NOMO-1 (cell line): Measurements from ENCODE around the gene UTF1.

Experiments
- DNase-seq, 2 experiments: peaks; one replicate each; lab custom pipeline; 2025; ENCODE audit not compliant: unreplicated experiment in 2 of 2; lab: John Stamatoyannopoulos, UW

Gene UTF1

GRCh38 chr10:133225707-133226191 is 4.3 kb upstream of the UTF1 start:
- no peak for DNase-seq

GRCh38 chr10:133226251-133226808 is 3.7 kb upstream of the UTF1 start:
- DNase-seq, result no peak

GRCh38 chr10:133227256-133227655 is 2.8 kb upstream of the UTF1 start:
- no peak for DNase-seq

- no peak for DNase-seq
These were observed 563 bp upstream of the UTF1 start for GRCh38 chr10:133229265-133230043.

- DNase-seq, result peak; percentile 68 to 82
These were observed 574 bp downstream of the UTF1 start for GRCh38 chr10:133230387-133231195.

GRCh38 chr10:133231244-133231945 is 1.4 kb downstream of the UTF1 start:
- no peak for DNase-seq

- DNase-seq, result no peak
These were observed 2.0 kb downstream of the UTF1 start for GRCh38 chr10:133231946-133232574.

GRCh38 chr10:133234796-133235195 is 4.8 kb downstream of the UTF1 start:
- peak in 1 of 2 experiments; percentile 44 for DNase-seq

GRCh38 chr10:133235265-133235855 is 5.3 kb downstream of the UTF1 start:
- peak in 1 of 2 experiments; percentile 11 for DNase-seq

GRCh38 chr10:133235932-133236331 is 5.9 kb downstream of the UTF1 start:
- DNase-seq, result peak in 1 of 2 experiments; percentile 13

- DNase-seq, result no peak
These were observed 6.6 kb downstream of the UTF1 start for GRCh38 chr10:133236401-133237240.

GRCh38 chr10:133237241-133237587 is 7.2 kb downstream of the UTF1 start:
- no peak for DNase-seq

- DNase-seq, result no peak
These were observed 7.8 kb downstream of the UTF1 start, which contains the start of gene VENTX for GRCh38 chr10:133237588-133238465. Gene VENTX (plus strand): TSS chr10:133237855. CDS start chr10:133237915, 60 bp downstream.

GRCh38 chr10:133238466-133238804 is 8.4 kb downstream of the UTF1 start:
- no peak for DNase-seq

GRCh38 chr10:133239990-133240389 is 10.0 kb downstream of the UTF1 start:
- DNase-seq, result no peak

GRCh38 chr10:133241501-133242205 is 11.6 kb downstream of the UTF1 start:
- DNase-seq, result peak in 1 of 2 experiments; percentile 18

GRCh38 chr10:133242611-133243356 is 12.8 kb downstream of the UTF1 start:
- DNase-seq, result no peak
